ENCODE results near the gene SLC4A5. TPM values are rescaled to one million over a fixed set of nuclear protein-coding genes. Genes with fewer than 3 reads are reported as not detected.

SLC4A5 gene
- total and polyA plus RNA-seq, 2 of the 8 experiments (the other 6 are each of a cell fraction or from before 2014, with no cell fraction given): 0.42 to 0.52 TPM

- no peak for TF ChIP-seq CEBPB (IDR thresholded peaks at IDR 0.05; ENCODE audit: low read depth, low read length)
- TF ChIP-seq, protein P1, sequence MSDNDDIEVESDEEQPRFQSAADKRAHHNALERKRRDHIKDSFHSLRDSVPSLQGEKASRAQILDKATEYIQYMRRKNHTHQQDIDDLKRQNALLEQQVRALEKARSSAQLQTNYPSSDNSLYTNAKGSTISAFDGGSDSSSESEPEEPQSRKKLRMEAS (IDR thresholded peaks at IDR 0.05): no peak
- TF ChIP-seq BCL11A (IDR thresholded peaks at IDR 0.05; ENCODE audit: low read depth in 2 of 2, low read length in 2 of 2): no peak
- no peak for TF ChIP-seq KDM5A (IDR thresholded peaks at IDR 0.05; ENCODE audit: low read length)
- TF ChIP-seq HDAC2 (IDR thresholded peaks at IDR 0.05; ENCODE audit: borderline replicate concordance in 1 of 2, low read depth in 2 of 2, low read length in 2 of 2): no peak
Measured at GRCh38 chr2:74373985-74374384, 30.8 kb upstream of the SLC4A5 start (continued).

All from H1 (cell line).